Inflammatory macrophage (primary cell): Measurements from ENCODE around the gene TMEM243.
"Not testable (repeated sequence)": the region's sequence is repeated elsewhere in the genome, so short reads cannot be mapped to it uniquely, and the experiment has no call there.

Experiments used
- DNase-seq, 2 donors: peaks; one replicate each; pipeline ENCODE4 v3.0.0-alpha.2; 2020 to 2022

The TMEM243 gene

GRCh38 chr7:87210506-87210905, 9.0 kb downstream of the TMEM243 start:
- peak in 1 of 2 donors; percentile 19 for DNase-seq

DNA sequence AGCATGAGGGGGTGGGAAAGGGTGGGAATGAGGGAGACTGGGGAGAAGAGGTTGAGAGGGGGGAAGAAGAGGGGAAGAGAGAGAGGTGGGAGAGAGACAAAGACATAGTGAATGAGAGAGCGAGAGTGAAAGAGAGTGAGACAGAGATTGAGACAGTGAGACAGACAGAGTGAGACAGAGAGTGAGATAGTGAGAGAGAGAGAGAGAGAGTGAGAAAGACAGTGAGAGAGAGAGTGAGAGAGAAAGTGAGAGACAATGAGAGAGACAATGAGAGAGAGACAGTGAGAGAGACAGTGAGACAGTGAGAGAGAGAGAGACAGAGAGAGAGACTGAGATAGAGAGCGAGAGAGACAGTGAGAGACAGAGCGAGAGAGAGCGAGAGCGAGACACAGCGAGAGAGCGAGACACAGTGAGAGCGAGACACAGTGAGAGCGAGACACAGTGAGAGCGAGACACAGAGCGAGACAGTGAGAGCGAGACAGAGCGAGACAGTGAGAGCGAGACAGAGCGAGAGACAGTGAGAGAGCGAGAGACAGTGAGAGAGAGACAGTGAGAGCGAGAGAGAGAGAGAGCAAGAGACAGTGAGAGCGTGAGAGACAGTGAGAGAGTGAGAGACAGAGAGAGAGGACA, 10.1 kb downstream of the TMEM243 start:
- no peak for DNase-seq

DNA sequence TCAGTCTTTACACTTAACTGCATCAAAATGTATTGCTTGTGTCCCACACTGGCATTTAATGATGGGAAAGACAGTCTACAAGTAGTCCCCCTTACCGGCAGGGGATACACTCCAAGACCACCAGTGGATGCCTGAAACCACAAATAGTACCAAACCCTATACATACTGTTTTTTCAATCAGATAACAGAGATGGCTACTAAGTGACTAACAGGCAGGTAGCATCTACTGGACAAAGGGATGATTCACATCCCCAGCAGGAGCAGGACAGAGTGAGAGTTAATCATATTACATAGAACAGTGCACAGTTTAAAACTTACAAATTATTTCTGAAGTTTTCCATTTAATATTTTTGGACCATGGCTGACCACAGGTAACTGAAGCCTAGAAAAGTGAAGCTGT, 13.2 kb downstream of the TMEM243 start:
- DNase-seq = no peak

DNA sequence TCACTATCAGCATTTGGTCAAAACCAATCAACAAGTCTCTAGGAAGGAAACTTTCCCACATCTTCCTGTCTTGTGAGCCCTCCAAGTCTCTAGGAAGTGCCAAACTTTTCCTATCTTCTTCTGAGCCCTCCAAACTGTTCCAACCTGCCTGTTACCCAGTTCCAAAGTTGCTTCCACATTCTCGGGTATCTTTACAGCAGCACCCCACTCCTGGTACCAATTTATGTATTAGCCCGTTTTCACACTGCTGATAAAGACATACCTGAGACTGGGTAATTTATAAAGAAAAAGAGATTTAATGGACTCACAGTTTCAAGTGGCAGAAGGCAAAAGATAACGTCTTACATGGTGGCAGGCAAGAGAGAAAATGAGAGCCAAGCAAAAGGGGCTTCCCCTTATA, 13.8 kb downstream of the TMEM243 start:
- not testable (repeated sequence) for DNase-seq

GRCh38 chr7:87204933-87205332, 14.6 kb downstream of the TMEM243 start:
- no peak for DNase-seq

DNA sequence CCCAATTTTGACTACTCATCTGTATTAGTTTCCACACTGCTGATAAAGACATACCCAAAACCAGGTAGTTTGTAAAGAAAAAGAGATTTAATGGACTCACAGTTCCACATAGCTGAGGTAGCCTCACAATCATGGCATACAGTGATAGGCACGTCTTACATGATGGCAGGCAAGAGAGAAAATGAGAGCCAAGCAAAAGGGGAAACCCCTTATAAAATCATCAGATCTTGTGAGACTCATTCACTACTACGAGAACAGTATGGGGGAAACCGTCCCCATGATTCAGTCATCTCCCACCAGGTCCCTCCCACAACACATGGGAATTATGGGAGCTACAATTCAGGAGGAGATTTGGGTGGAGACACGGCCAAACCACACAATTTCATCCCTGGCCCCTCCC, 15.6 kb downstream of the TMEM243 start:
- DNase-seq = peak; percentile 22 to 40

- no peak for DNase-seq
These were observed 16.8 kb downstream of the TMEM243 start for GRCh38 chr7:87202705-87203104.

- DNase-seq = no peak
These were observed 17.3 kb downstream of the TMEM243 start for GRCh38 chr7:87202208-87202607.

DNA sequence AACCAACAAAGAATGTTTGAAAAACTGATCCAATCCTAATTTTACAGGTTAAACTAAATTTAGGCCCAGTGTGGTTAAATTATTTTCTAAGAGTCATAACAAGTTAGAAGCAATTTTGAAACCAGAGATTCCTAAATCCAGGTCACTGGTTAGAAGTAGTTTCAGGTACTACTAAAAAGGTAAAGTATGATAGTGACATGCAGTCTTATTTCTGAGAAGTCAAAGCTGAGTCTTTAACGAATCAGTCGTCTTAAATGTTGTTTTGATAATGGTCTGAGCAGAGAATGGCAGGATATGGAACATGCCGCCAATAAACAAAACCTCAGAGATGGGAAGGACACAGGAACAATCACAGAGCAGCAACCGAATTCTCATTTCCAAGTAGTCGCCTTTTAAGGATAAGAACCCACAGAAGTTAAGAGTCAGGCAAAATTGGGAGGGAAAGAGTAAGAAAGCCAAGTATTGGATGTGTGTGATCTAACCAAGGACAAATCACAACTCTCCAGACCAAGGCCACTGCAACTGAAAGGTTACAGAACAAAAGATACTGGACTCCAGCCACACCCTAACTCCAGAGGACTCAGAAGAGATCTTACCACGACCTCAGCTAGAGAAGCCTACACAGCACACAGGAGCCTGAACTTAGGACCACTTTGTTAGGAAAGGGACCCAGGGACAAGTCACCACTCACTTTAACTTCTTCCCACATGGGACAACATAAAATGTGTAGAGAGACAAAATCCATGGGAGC, 19.7 kb downstream of the TMEM243 start:
- no peak for DNase-seq

DNA sequence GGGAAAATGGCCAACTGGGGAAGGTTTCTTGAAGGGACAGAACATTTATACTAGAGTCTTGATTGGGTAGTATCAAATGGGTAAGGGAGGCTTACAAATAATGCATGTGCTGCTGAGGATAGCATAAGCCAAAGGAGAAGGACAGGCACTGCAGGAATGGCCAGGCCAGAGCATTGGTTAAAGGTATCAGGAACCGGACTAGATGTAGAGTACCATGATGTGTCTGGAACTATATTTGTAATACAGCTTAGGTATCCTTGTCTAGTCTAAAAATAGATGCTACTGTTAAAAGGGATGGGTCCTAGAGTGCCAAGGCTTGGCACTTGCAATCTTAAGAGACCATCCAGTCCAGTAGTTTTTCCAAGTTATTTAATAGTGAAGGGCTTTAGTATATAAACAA, 20.3 kb downstream of the TMEM243 start:
- no peak for DNase-seq

- DNase-seq = no peak
These were observed 25.6 kb downstream of the TMEM243 start for GRCh38 chr7:87193912-87194311.

DNA sequence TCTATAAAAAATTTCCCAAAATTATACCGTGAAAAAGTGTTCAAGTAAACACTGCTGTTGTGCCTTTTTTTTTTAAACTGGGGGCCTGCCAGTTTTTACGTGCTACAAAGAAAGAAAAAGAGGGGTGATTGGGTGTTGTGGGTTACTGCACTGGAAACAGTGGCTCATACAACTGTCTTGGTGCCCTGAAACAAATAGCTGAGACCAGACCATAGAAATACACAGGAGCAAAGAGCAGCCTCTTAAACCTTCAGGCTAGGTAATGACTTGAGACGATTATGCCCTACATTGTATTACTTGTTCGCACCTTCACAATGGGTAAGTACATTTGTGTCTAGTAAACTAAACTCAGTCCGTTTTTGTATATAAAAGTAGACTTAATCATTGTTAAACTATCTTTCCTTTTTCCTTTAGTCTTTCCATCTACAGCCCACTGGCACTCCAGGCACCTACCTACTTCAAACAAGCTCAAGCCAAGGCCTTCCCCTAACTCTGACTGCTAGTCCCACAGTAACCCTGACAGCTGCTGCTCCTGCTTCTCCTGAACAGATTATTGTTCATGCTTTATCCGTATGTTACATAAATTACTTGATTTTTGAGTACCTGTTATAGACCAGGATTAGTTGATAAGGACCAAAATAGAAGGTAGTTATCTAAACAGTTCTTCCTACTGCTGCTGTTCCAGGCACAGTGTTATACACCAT, 26.6 kb downstream of the TMEM243 start:
- no peak for DNase-seq

DNA sequence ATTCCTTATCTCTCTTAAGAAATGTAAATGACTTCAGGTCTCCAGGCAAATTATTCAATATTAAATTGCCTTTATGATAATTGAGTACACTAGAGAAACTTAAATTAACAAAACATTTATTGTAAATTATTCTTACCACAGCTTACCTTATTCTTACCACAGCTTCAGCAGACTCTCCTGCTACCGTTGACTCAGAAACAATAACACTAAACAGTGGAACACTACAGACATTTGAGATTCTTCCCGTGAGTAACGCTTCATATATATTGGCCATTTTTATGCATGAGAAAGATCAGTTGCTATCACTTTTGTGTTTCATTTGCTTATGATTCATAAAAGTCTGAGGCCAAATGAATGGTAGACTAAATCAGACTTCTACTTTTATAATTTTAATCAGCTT, 28.7 kb downstream of the TMEM243 start:
- DNase-seq = no peak

DNA sequence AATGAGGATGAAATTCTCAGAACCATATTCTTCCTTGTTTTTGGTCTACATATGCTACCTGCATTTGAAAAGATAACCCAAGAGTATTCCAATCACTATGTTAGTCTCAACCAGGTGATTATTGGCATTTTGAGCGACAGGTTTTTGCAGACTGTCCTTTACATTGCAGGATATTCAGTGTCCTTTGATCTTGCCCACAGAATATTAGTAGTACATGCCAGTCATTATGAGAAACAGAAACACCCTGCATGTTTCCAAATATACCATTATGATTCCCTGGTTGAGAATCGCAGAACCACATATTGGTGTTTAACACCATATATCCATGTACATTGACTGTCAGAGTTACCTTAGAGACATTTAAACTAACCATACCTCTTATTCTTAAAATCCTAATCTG, 30.6 kb downstream of the TMEM243 start:
- no peak for DNase-seq

DNA sequence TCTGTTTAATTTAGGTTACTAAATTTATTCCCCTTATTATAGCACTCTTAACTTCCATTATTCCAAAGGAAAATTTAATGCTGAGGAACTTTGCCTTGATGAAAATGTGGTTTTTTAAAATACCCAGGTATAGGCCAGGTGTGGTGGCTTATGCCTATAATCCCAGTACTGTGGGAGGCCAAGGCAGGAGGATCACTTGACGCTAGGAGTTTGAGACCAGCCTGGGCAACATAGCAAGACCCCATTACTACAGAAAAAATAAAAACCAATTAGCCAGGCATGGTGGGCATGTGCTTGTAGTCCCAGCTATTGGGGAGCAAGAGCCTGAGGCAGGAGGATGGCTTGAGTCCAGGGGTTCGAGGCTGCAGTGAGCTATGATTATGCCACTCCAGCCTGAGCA, 32.4 kb downstream of the TMEM243 start:
- no peak for DNase-seq

DNA sequence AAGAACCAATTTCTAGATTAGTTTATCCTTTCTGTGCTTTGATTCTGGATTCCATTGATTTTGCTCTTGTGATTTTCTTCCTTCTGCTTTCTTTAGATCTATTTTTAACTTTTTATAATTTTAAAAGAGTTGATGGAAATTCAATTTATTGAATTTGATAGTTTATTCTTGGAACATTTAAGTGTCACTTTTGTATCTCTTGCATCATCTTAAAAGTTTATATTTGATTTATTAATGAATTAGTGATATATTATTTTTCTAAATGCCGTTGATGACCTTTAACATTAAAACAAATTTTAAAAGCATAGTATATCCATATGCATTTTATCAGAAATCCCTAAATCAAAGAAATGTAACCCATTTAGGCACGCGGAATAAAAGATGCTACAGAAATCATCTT, 40.4 kb downstream of the TMEM243 start:
- DNase-seq = no peak

GRCh38 chr7:87178320-87178719, 41.2 kb downstream of the TMEM243 start:
- no peak for DNase-seq

DNA sequence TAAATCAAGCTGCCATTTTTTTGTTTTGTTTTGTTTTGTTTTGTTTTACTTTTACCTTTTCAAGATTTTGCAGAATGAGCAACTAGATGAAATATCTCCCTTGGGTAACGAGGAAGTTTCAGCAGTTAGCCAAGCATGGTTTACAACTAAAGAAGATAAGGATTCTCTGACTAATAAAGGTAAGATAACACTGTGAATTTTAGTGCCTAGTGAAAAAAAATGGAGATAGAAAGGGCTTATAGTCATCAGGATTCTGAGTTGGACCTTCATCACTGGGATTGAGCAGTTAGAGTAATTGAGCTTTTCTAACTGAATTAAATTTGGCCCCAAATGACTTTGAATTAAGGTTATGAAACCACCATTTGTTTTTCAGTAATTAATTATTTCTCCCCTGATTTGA, 46.1 kb downstream of the TMEM243 start:
- no peak for DNase-seq

DNA sequence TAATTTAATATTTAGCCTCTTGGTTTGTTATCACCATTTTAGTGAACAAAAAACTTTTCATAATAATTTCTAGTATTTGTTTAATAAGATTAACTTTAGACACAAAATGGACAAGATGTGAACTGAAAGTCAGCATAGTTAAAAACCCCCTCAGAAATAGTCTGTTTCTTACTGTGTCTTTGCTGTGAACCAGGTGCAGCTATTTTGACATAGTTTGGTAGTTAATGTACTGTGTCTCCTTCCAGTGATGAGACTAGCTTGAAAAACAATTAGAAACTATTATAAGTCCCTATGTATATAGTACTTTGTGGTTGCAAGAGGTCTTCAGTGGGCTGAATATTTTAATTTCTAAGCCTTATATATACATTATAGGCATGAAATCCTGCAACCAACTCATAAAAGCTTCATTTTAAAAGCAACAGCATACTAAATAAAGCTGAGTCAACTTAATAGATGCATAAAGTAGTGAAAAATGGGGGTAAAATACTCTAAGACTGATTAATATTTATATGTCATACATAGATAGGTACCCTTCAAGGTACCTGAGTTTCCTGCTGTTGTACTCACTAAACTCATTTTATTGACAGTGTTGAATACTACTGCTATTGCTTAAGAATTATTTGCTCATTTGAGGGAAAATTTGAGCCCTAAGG, 48.1 kb downstream of the TMEM243 start:
- DNase-seq = no peak

GRCh38 chr7:87170828-87171227, 48.7 kb downstream of the TMEM243 start:
- DNase-seq = no peak

DNA sequence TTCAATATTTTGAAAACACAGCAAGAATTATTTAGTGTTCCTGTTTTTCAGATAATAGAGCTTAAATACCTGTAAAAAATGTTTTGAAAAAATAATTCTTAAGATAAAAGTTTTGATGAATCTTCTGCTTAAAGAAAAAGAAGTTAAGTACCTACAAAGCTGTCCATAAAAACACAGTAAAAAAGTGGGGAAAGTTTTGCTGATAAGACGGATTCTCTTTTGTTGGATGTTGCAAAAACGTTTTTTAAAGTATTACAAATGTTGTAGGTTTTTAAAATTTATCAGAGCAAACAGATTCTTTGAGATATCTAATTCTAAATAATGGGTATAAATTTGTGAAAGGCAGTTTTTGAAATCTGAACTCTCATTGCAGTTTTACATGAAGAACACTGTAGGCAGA, 55.1 kb downstream of the TMEM243 start:
- no peak for DNase-seq

- no peak for DNase-seq
These were observed 60.0 kb downstream of the TMEM243 start for GRCh38 chr7:87159538-87159937.

DNA sequence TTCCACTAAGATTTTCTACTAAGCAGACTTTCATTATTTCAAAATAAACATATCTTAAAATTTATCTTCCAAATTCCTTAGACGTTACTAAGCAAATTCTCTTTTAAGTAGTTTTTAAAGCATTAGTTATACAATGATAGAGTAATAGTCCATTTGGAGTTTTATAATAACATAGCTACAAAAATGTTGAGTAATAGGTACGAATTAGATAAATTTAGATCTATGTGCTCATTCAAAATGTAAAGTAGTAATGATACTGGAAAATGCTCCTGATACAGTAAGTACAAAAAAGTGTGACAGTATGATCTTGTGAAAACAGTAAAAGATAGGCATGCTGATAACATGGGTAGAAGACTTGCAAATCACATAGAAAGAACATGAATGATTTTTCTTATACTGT, 62.8 kb downstream of the TMEM243 start:
- no peak for DNase-seq
